Upper lobe of left lung (tissue), 6 donors: ENCODE results near the gene SEMA7A. TPM values are rescaled to one million over a fixed set of nuclear protein-coding genes. Genes with fewer than 3 reads are reported as not detected.
"Not testable (repeated sequence)": the region's sequence is repeated elsewhere in the genome, so short reads cannot be mapped to it uniquely, and the experiment has no call there.

Source experiments
- ATAC-seq, 2 donors: fragments of 200-7000 bp; cut with Tn5 transposase; one replicate each; pipeline ENCODE4 v1.9.1; 2022; ENCODE audit warnings: mild to moderate bottlenecking in 2 of 2, moderate library complexity in 2 of 2; ENCODE audit not compliant: low FRiP score in 2 of 2
- DNase-seq, 2 donors: peaks; one replicate each; pipeline ENCODE4 v3.0.0-alpha.2; 2019 to 2020
- H3K27ac ChIP-seq, 4 donors: fragments of 200-600 bp; sonication (generic); one replicate each; pipeline ENCODE4 v1.5.1; 2016 to 2019
- H3K27me3 ChIP-seq, 4 donors: fragments of 200-600 bp; sonication (generic); one replicate each; pipeline ENCODE4 v1.5.1; 2017 to 2019
- H3K36me3 ChIP-seq, 4 donors: fragments of 200-600 bp; sonication (generic); one replicate each; pipeline ENCODE4 v1.5.1; 2016 to 2019
- H3K4me1 ChIP-seq, 4 donors: fragments of 200-600 bp; sonication (generic); one replicate each; pipeline ENCODE4 v1.5.1; 2018 to 2019
- H3K4me3 ChIP-seq, 4 donors: fragments of 200-600 bp; sonication (generic); one replicate each; pipeline ENCODE4 v1.5.1; 2017 to 2019; ENCODE audit warnings: mild to moderate bottlenecking in 2 of 4, moderate library complexity in 1 of 4
- H3K9me3 ChIP-seq, 4 donors: fragments of 200-600 bp; sonication (generic); one replicate each; pipeline ENCODE4 v1.5.1; 2018 to 2019
- EP300 ChIP-seq, 4 donors: sonication (generic); formaldehyde crosslinking; IDR thresholded peaks; one replicate each; pipeline ENCODE4 v1.5.1; 2017; ENCODE audit warnings: antibody characterized with exemption in 4 of 4, control low read depth in 2 of 4
- POLR2A ChIP-seq, 4 donors: fragments of 450-650 bp; IDR thresholded peaks; one replicate each; pipeline ENCODE4 v1.5.1; 2016 to 2017; ENCODE audit warnings: antibody characterized with exemption in 4 of 4, mild to moderate bottlenecking in 2 of 4
- POLR2AphosphoS5 ChIP-seq, 2 donors: sonication (generic); formaldehyde crosslinking; IDR thresholded peaks; one replicate each; pipeline ENCODE4 v1.5.1; 2017; ENCODE audit warnings: antibody characterized with exemption in 2 of 2
- WGBS, 2 donors: methylation state at CpG; one replicate each; pipeline ENCODE4 v1.1.5; 2017 to 2018; 5-methylcytosine and 5-hydroxymethylcytosine counted together
- total RNA-seq, 6 donors: library from RNA; depleted of rRNA in 4 of 6; stranded (reverse); fragments of >200 nt in 4 of 6; gene quantifications; one replicate each; pipeline versions ENCODE4 v1.1.0 to v1.2.1, GENCODE V29; 2016 to 2021
- TF ChIP-seq, protein P1 (sequence below), 6 experiments: fragments of 450-650 bp in 4 of 6; fragments of 200-600 bp in 2 of 6; sonication (generic) in 2 of 6; IDR thresholded peaks; one replicate each; pipeline ENCODE4 v1.5.1; 2016 to 2019; ENCODE audit warnings: antibody characterized with exemption in 6 of 6
- donor health status: DM: no; HTN: no; CAD: no; lungs with moderate emphysema.
- donor health status: DM: no; HTN: yes; CAD: no; lungs with severe emphysema.

Gene SEMA7A
- total RNA-seq, 6 donors from 2014 or later: 1.0 to 9.1 (median 5.3) TPM

DNA sequence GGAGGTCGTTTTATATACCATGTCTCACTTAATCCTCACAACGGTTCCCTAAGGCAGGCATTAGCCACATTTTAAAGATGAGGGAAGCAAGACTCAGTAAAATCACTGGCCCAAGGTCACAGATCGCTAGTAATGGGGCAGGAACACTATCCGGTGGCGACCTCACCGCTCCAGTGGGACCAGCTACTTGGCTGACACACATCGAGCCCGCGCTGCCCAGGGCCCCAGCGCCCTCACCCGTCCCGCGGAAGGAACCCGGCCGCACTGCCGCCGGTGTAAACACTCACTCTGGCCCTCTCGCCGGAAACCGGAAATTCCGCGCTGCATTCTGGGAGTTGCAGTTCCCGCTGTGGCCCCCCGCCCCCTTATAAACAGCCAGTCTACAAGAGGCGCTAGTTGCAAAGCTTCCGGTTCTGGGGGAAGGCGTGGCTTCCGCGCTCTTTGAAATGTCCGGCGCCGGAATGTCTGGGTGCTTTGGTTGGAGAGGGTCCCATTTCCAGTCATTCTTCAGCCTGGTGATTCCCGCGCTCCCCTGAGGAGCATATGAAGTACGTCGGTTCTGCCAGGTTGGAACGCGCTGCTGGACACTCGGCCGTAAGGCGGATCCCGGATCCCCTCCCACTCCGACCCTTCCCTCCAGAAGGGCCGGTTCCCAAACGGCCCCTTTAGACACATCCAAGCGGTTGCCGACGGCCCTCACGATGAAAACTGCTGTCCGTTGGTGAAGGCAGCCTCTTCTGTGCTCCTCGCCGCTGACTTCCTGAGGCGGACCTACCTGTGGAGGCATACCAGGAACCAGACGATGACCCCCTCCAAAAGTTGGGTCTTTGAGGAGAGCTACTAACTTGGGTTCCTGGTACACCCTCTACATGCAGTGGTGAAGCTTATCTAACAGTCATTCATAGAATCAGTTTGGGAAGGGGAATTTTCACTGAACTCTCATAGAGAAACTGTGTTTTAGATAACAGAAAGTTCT is 27.4 kb upstream of the SEMA7A start, which contains the start of gene UBL7:
UBL7 (minus strand) TSS at position 290 of the 976 bp plus-strand sequence. CDS start 2,293 bp downstream, outside the sequence.
- H3K9me3 ChIP-seq: no peaks in the 10 kb centered on the region
- H3K4me3 ChIP-seq: peak within 1 kb of the TSS; percentile 59 to 82 (median 72)
- H3K36me3 ChIP-seq: peaks cover 0 to 26% (median 0%) of the 10 kb centered on the region in 4 donors
- peak within 1 kb of the TSS; percentile 83 to 92 (median 86) for H3K27ac ChIP-seq
- WGBS, 2 donors: 0 to 1% methylated on average over 36 to 53 of the region's 54 CpGs
- TF ChIP-seq EP300 (IDR thresholded peaks at IDR 0.05): peak in 2 of 4 donors; percentile 2 to 35
- TF ChIP-seq POLR2A (IDR thresholded peaks at IDR 0.05): peak; percentile 51 to 93 (median 78)
- TF ChIP-seq, protein P1, sequence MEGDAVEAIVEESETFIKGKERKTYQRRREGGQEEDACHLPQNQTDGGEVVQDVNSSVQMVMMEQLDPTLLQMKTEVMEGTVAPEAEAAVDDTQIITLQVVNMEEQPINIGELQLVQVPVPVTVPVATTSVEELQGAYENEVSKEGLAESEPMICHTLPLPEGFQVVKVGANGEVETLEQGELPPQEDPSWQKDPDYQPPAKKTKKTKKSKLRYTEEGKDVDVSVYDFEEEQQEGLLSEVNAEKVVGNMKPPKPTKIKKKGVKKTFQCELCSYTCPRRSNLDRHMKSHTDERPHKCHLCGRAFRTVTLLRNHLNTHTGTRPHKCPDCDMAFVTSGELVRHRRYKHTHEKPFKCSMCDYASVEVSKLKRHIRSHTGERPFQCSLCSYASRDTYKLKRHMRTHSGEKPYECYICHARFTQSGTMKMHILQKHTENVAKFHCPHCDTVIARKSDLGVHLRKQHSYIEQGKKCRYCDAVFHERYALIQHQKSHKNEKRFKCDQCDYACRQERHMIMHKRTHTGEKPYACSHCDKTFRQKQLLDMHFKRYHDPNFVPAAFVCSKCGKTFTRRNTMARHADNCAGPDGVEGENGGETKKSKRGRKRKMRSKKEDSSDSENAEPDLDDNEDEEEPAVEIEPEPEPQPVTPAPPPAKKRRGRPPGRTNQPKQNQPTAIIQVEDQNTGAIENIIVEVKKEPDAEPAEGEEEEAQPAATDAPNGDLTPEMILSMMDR (IDR thresholded peaks at IDR 0.05): peak in 2 of 6 experiments; percentile 15 to 33
- peak; percentile 92 to 98 for TF ChIP-seq POLR2AphosphoS5 (IDR thresholded peaks at IDR 0.05)
- H3K27me3 ChIP-seq: no peaks in the 10 kb centered on the region
- ATAC-seq: peak; percentile 99 to 100
- H3K4me1 ChIP-seq: peaks cover 13 to 25% (median 19%) of the 10 kb centered on the region in 4 donors
- peak; percentile 95 to 99 for DNase-seq

DNA sequence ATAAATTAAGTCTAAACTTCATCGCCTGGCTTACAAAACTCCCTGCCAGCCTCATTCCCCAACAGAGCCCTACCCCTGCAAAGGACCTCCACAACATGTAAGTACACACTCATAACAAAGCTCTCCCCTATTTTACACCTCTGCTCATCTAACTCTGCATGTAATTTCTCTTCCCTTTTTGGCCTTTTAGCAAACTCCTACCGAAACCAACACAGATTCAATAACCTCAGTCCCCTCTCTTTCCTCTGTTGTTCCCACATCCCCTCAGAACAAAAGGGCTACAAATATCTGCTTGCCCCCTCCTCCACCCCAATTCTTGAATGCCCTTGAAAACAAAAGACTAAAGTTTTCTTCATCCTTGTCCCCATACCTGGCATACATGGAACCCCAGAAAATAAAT is 26.5 kb upstream of the SEMA7A start:
- TF ChIP-seq, protein P1 (IDR thresholded peaks at IDR 0.05): no peak
- TF ChIP-seq POLR2A (IDR thresholded peaks at IDR 0.05): no peak
- TF ChIP-seq POLR2AphosphoS5 (IDR thresholded peaks at IDR 0.05): no peak
- no peak for TF ChIP-seq EP300 (IDR thresholded peaks at IDR 0.05)
- peak overlapping the region in 3 of 4 donors; percentile 59 to 82 (median 75) for H3K4me3 ChIP-seq
- H3K36me3 ChIP-seq: peaks cover 0 to 35% (median 0%) of the 10 kb centered on the region in 4 donors
- ATAC-seq: no peak
- H3K4me1 ChIP-seq: peaks cover 13 to 25% (median 19%) of the 10 kb centered on the region in 4 donors
- H3K9me3 ChIP-seq: no peaks in the 10 kb centered on the region
- peak overlapping the region; percentile 83 to 92 (median 86) for H3K27ac ChIP-seq
- no peaks in the 10 kb centered on the region for H3K27me3 ChIP-seq
- WGBS, 2 donors: 40 to 48% methylated on average over 2 of the region's 2 CpGs
- no peak for DNase-seq

DNA sequence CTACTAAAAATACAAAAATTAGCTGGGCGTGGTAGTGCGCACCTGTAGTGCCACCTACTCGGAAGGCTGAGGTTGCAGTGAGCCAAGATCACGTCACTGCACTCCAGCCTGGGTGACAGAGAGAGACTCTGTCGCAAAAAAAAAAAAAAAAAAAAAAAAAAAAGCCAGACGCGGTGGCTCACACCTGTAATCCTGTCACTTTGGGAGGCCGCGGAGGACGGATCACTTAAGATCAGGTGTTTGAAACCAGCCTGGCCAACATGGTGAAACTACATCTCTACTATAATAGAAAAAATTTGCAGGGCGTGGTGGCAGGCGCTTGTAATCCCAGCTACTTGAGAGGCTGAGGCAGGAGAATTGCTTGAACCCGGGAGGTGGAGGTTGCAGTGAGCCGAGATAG is 26.0 kb upstream of the SEMA7A start:
- not testable (repeated sequence) for DNase-seq, H3K27me3 ChIP-seq, ATAC-seq, H3K9me3 ChIP-seq
- Histone ChIP-seq H3K4me1 (peaks cover 13 to 25% (median 19%) of the 10 kb centered on the region in 4 donors), H3K27ac (peak overlapping the region in 2 of 4 donors; percentile 86 to 92), H3K4me3 (peak overlapping the region in 3 of 4 donors; percentile 59 to 82 (median 75)), H3K36me3 (peaks cover 0 to 40% (median 2%) of the 10 kb centered on the region in 4 donors)
- WGBS, 2 donors: 92 to 98% methylated on average over 13 to 14 of the region's 14 CpGs

DNA sequence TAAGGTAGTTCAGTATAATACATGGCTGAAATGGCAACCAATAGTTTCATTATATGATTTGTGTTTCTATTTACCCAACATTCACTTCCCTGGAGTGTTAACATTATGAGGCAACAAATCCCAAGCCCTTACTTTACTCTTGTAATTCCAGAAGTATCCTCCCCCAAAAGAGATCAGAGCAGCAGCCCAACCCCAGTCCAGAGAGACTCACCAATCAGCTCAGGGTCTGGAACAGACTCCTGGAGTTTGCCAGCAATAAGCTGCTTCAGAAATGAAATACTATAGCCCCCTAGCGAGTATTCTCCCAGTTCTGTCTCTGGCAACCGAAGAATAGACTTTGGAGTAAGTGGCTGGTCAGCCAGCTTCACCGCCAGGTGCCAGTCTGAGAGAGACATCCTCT is 24.7 kb upstream of the SEMA7A start:
- Histone ChIP-seq H3K4me3 (no peak overlapping the region), H3K36me3 (peaks cover 0 to 50% (median 10%) of the 10 kb centered on the region in 4 donors), H3K27ac (no peak overlapping the region), H3K9me3 (no peaks in the 10 kb centered on the region), H3K4me1 (peaks cover 13 to 31% (median 19%) of the 10 kb centered on the region in 4 donors), H3K27me3 (no peaks in the 10 kb centered on the region)
- no peak for ATAC-seq
- TF ChIP-seq POLR2A (IDR thresholded peaks at IDR 0.05) (no peak), EP300 (IDR thresholded peaks at IDR 0.05) (no peak), POLR2AphosphoS5 (IDR thresholded peaks at IDR 0.05) (no peak)
- TF ChIP-seq, protein P1 (IDR thresholded peaks at IDR 0.05): no peak
- no peak for DNase-seq
- WGBS, 2 donors: 96 to 97% methylated on average over 3 of the region's 3 CpGs

DNA sequence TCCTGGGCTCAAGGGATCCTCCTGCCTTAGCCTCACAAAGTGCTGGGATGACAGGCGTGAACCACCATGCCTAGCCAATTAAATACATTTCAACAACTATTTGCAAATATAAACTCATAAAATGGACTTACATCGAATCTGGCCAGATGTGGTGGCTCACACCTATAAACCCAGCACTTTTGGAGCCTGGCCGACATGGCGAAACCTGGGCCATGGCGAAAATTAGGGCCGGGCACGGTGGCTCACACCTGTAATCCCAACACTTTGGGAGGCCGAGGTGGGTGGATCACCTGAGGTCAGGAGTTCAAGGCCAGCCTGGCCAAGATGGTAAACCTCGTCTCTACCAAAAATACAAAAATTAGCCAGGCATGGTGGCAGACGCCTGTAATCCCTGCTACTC is 23.3 kb upstream of the SEMA7A start:
- H3K4me1 ChIP-seq: peaks cover 8 to 21% (median 15%) of the 10 kb centered on the region in 4 donors
- WGBS, 2 donors: 91 to 97% methylated on average over 10 of the region's 10 CpGs
- H3K27me3 ChIP-seq, H3K9me3 ChIP-seq, H3K27ac ChIP-seq, ATAC-seq, DNase-seq, H3K4me3 ChIP-seq: not testable (repeated sequence)
- peaks cover 6 to 64% (median 21%) of the 10 kb centered on the region in 4 donors for H3K36me3 ChIP-seq
